GM18520 (cell line): ENCODE measurements around the gene DCPS.
"Not testable (repeated sequence)": the region's sequence is repeated elsewhere in the genome, so short reads cannot be mapped to it uniquely, and the experiment has no call there.

Experiments
- ATAC-seq: cut with Tn5 transposase; IDR thresholded peaks from one replicate; pipeline ENCODE4 v1.9.1; 2021; ENCODE audit not compliant: unreplicated experiment

The DCPS gene

GRCh38 chr11:126357969-126358762, 54.3 kb downstream of the DCPS start:
- no peak for ATAC-seq

GRCh38 chr11:126358763-126359160, 54.9 kb downstream of the DCPS start:
- no peak for ATAC-seq

GRCh38 chr11:126359431-126360048, 55.7 kb downstream of the DCPS start:
- ATAC-seq, result no peak

GRCh38 chr11:126360049-126360446, 56.2 kb downstream of the DCPS start:
- ATAC-seq, result no peak

GRCh38 chr11:126361400-126361799, 57.5 kb downstream of the DCPS start:
- ATAC-seq, result no peak

GRCh38 chr11:126362879-126363655, 59.2 kb downstream of the DCPS start:
- no peak for ATAC-seq

- ATAC-seq, result no peak
These were observed 59.9 kb downstream of the DCPS start for GRCh38 chr11:126363706-126364248.

GRCh38 chr11:126364735-126365134, 60.9 kb downstream of the DCPS start:
- not testable (repeated sequence) for ATAC-seq

- ATAC-seq, result not testable (repeated sequence)
These were observed 61.6 kb downstream of the DCPS start for GRCh38 chr11:126365508-126365907.

- no peak for ATAC-seq
These were observed 62.4 kb downstream of the DCPS start for GRCh38 chr11:126366064-126366822.

- ATAC-seq, result not testable (repeated sequence)
These were observed 63.2 kb downstream of the DCPS start for GRCh38 chr11:126366823-126367654.

- not testable (repeated sequence) for ATAC-seq
These were observed 63.9 kb downstream of the DCPS start for GRCh38 chr11:126367806-126368205.

- not testable (repeated sequence) for ATAC-seq
These were observed 64.7 kb downstream of the DCPS start for GRCh38 chr11:126368336-126369119.

- no peak for ATAC-seq
These were observed 66.2 kb downstream of the DCPS start for GRCh38 chr11:126370016-126370415.

- no peak for ATAC-seq
These were observed 67.7 kb downstream of the DCPS start for GRCh38 chr11:126371595-126371994.

GRCh38 chr11:126373389-126374066, 69.7 kb downstream of the DCPS start:
- ATAC-seq, result not testable (repeated sequence)

GRCh38 chr11:126374562-126375300, 70.9 kb downstream of the DCPS start:
- not testable (repeated sequence) for ATAC-seq

GRCh38 chr11:126375726-126376125, 71.9 kb downstream of the DCPS start:
- ATAC-seq, result no peak
